Panc1 (cell line): ENCODE measurements around the gene SLX4IP. TPM values are rescaled to one million over a fixed set of nuclear protein-coding genes. Genes with fewer than 3 reads are reported as not detected.
A peak's percentile ranks its signal among the peaks of the same experiment; 100 is the strongest.
"Not testable (repeated sequence)": the region's sequence is repeated elsewhere in the genome, so short reads cannot be mapped to it uniquely, and the experiment has no call there.

Source experiments
- ATAC-seq: fragments of 200-7000 bp; cut with Tn5 transposase; 2 replicates; pipeline ENCODE4 v1.9.1; 2020; ENCODE audit warnings: mild to moderate bottlenecking, moderate library complexity
- BruUV-seq: library from RNA; stranded (reverse); fragments of 400-500 nt; replicated peaks from 2 replicates; lab custom pipeline; 2021; lab: Mats Ljungman, UMichigan
- CTCF ChIA-PET: fragments of 300-600 bp; sonication (Branson Sonifier 250); formaldehyde crosslinking; loops from one replicate; lab custom pipeline; 2022; ENCODE audit warnings: antibody characterized with exemption; lab: Charles Lee
- POLR2A ChIA-PET: fragments of 300-600 bp; sonication (Branson Sonifier 250); formaldehyde crosslinking; loops from one replicate; lab custom pipeline; 2022; ENCODE audit warnings: antibody characterized with exemption; lab: Charles Lee
- DNase-seq: peaks from one replicate; pipeline ENCODE4 v3.0.0-alpha.2; 2010; ENCODE audit warnings: low read depth, low spot score
- H3K27ac ChIP-seq: 2 replicates; pipeline ENCODE4 v1.5.1; 2011; ENCODE audit warnings: mild to moderate bottlenecking, low read length, inconsistent platforms
- H3K27me3 ChIP-seq: fragments of 200-500 bp; sonication (Bioruptor generic); 2 replicates; pipeline ENCODE4 v1.6.0; 2014; ENCODE audit warnings: low read length, inconsistent platforms; ENCODE audit not compliant: control insufficient read depth, insufficient read depth
- H3K36me3 ChIP-seq: fragments of 200-500 bp; sonication (Bioruptor generic); 2 replicates; pipeline ENCODE4 v1.5.1; 2014; ENCODE audit warnings: inconsistent platforms, mild to moderate bottlenecking, low read length, moderate library complexity; ENCODE audit not compliant: control insufficient read depth, insufficient read depth
- H3K4me1 ChIP-seq: 2 replicates; pipeline ENCODE4 v1.5.1; 2011; ENCODE audit warnings: inconsistent platforms, mild to moderate bottlenecking, low read length, moderate library complexity; ENCODE audit not compliant: control insufficient read depth, insufficient read depth
- H3K4me3 ChIP-seq, 2 experiments: 2 replicates each; pipeline ENCODE4 v1.5.1; 2011 to 2012; ENCODE audit warnings: low read depth in 2 of 2, low read length in 2 of 2, mild to moderate bottlenecking in 2 of 2, inconsistent platforms in 1 of 2, moderate library complexity in 1 of 2
- H3K9me3 ChIP-seq: fragments of 200-500 bp; sonication (Bioruptor generic); 2 replicates; pipeline ENCODE4 v1.5.1; 2014; ENCODE audit warnings: low read depth, mild to moderate bottlenecking, inconsistent platforms, low read length, moderate library complexity; ENCODE audit not compliant: control insufficient read depth, insufficient read depth
- POLR2AphosphoS5 ChIP-seq: IDR thresholded peaks from 2 replicates; pipeline ENCODE4 v1.6.1; 2012; ENCODE audit warnings: mild to moderate bottlenecking, low read depth, low read length, moderate library complexity
- REST ChIP-seq, 2 experiments: IDR thresholded peaks; 2 replicates each; pipeline ENCODE4 v1.6.1; 2011 to 2012; ENCODE audit warnings: low read depth in 2 of 2, control low read depth in 1 of 2, low read length in 1 of 2, mild to moderate bottlenecking in 1 of 2, moderate library complexity in 1 of 2; ENCODE audit not compliant: insufficient read depth in 1 of 2
- SIN3A ChIP-seq: IDR thresholded peaks from 2 replicates; pipeline ENCODE4 v1.6.1; 2012; ENCODE audit warnings: low read depth, mild to moderate bottlenecking, low read length, moderate library complexity, borderline replicate concordance; ENCODE audit not compliant: insufficient read depth
- TCF7L2 ChIP-seq: IDR thresholded peaks from 2 replicates; pipeline ENCODE4 v1.6.1; 2011; ENCODE audit warnings: mild to moderate bottlenecking, low read depth, low read length, inconsistent platforms
- in situ Hi-C: cut with HindIII; loops from 2 replicates; pipeline ENCODE4 v1.10.0; 2016; ENCODE audit warnings: low sequenced_read_pairs, low pct_unique_long_range_greater_than_20kb
- intact Hi-C: fragments of 100-400 bp; cut with micrococcal nuclease; formaldehyde crosslinking; loops from one replicate; pipeline ENCODE4 v1.10.0; 2022; ENCODE audit not compliant: unreplicated experiment
- total RNA-seq: library from RNA; stranded (reverse); gene quantifications from one replicate; pipeline ENCODE4 v1.2.1, GENCODE V29; 2021; ENCODE audit not compliant: unreplicated experiment
- TF ChIP-seq, protein P1 (sequence below): fragments of 450-650 bp; IDR thresholded peaks from 2 replicates; pipeline ENCODE4 v1.5.1; 2017; ENCODE audit warnings: mild to moderate bottlenecking

Gene SLX4IP
- total RNA-seq, 1 experiment from 2014 or later, result 5.4 TPM

- DNase-seq, result no peak
- no peaks in the 10 kb centered on the region for H3K9me3 ChIP-seq
- peaks cover 11% of the 10 kb centered on the region for H3K36me3 ChIP-seq
- no peak overlapping the region for H3K4me3 ChIP-seq
- ChIA-PET CTCF (no interaction called here), POLR2A (no interaction called here)
- intact Hi-C loops, result no loop called here
- no TSS peak for BruUV-seq
- ATAC-seq, result no peak
- H3K4me1 ChIP-seq, result peaks cover 10% of the 10 kb centered on the region
- in situ Hi-C loops, result no loop called here
- no peaks in the 10 kb centered on the region for H3K27me3 ChIP-seq
- no peak for TF ChIP-seq POLR2AphosphoS5
- no peak for TF ChIP-seq SIN3A
- TF ChIP-seq, protein P1, sequence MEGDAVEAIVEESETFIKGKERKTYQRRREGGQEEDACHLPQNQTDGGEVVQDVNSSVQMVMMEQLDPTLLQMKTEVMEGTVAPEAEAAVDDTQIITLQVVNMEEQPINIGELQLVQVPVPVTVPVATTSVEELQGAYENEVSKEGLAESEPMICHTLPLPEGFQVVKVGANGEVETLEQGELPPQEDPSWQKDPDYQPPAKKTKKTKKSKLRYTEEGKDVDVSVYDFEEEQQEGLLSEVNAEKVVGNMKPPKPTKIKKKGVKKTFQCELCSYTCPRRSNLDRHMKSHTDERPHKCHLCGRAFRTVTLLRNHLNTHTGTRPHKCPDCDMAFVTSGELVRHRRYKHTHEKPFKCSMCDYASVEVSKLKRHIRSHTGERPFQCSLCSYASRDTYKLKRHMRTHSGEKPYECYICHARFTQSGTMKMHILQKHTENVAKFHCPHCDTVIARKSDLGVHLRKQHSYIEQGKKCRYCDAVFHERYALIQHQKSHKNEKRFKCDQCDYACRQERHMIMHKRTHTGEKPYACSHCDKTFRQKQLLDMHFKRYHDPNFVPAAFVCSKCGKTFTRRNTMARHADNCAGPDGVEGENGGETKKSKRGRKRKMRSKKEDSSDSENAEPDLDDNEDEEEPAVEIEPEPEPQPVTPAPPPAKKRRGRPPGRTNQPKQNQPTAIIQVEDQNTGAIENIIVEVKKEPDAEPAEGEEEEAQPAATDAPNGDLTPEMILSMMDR, result no peak
- TF ChIP-seq TCF7L2, result no peak
- TF ChIP-seq REST (IDR thresholded peaks at IDR 0.05; ENCODE audit: insufficient read depth in 1 of 2, low read depth in 2 of 2, low read length in 1 of 2), result no peak
- no peak overlapping the region for H3K27ac ChIP-seq
Measured at GRCh38 chr20:10415013-10415650, 20.0 kb upstream of the SLX4IP start.

- CTCF ChIA-PET, DNase-seq, H3K9me3 ChIP-seq, H3K27ac ChIP-seq, H3K27me3 ChIP-seq, H3K4me3 ChIP-seq, in situ Hi-C loops, ATAC-seq, intact Hi-C loops, BruUV-seq: not testable (repeated sequence)
- Histone ChIP-seq H3K4me1 (peaks cover 15% of the 10 kb centered on the region), H3K36me3 (peaks cover 11% of the 10 kb centered on the region)
- POLR2A ChIA-PET, result interaction anchor here (0.6 kb wide), 1 partner anchor 128 kb away, joined by 4 read pairs; no protein-coding TSS in a partner anchor
Measured at GRCh38 chr20:10417218-10417617, 17.9 kb upstream of the SLX4IP start.

DNA sequence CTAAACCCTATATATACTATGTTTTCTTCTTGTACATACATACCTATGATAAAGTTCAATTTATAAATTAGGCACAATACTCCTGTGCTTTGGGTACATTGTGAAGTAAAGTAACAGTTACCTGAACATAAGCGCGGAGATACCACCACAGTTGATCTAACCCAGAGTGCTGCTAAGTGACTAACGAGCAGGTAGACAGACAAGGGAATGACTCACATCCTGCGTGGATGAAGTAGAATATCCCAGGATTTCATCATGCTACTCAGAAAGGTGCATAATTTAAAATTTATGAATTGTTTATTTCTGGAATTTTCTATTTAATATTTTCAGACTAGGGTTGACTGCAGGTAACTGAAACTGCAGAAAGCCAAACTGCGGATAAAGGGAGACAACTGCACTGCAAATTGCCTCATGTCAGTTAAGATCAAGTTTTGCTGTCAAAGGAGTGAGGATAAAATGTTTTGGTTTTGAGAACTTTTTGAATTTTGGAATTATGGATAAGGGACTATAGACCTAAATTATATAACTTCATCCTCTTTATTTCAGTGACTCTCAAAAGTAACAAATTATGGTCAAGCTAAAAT, 15.5 kb upstream of the SLX4IP start:
- peak overlapping the region; percentile 70; the same call in 1 of the 2 replicates for H3K27ac ChIP-seq
- CTCF ChIA-PET, result no interaction called here
- BruUV-seq, result no TSS peak

More for the DNA sequence above, 15.5 kb upstream of the SLX4IP start:
- H3K27me3 ChIP-seq, result no peaks in the 10 kb centered on the region
- POLR2A ChIA-PET, result no interaction called here
- intact Hi-C loops, result no loop called here
- peak; percentile 69 for DNase-seq
- H3K4me3 ChIP-seq, result no peak overlapping the region
- peaks cover 8% of the 10 kb centered on the region for H3K36me3 ChIP-seq
- no peak for TF ChIP-seq TCF7L2
- TF ChIP-seq REST (IDR thresholded peaks at IDR 0.05; ENCODE audit: insufficient read depth in 1 of 2, low read depth in 2 of 2, low read length in 1 of 2), result no peak
- no peak for TF ChIP-seq POLR2AphosphoS5
- peaks cover 15% of the 10 kb centered on the region for H3K4me1 ChIP-seq
- ATAC-seq, result no peak
- in situ Hi-C loops, result no loop called here
- no peaks in the 10 kb centered on the region for H3K9me3 ChIP-seq
